ENCODE data around the gene TMC3. TPM values are rescaled to one million over a fixed set of nuclear protein-coding genes. Genes with fewer than 3 reads are reported as not detected.

TMC3 gene
- polyA plus RNA-seq, 1 donor (not counting 4 experiments of a cell fraction or from before 2014, with no cell fraction given) = not detected

DNA sequence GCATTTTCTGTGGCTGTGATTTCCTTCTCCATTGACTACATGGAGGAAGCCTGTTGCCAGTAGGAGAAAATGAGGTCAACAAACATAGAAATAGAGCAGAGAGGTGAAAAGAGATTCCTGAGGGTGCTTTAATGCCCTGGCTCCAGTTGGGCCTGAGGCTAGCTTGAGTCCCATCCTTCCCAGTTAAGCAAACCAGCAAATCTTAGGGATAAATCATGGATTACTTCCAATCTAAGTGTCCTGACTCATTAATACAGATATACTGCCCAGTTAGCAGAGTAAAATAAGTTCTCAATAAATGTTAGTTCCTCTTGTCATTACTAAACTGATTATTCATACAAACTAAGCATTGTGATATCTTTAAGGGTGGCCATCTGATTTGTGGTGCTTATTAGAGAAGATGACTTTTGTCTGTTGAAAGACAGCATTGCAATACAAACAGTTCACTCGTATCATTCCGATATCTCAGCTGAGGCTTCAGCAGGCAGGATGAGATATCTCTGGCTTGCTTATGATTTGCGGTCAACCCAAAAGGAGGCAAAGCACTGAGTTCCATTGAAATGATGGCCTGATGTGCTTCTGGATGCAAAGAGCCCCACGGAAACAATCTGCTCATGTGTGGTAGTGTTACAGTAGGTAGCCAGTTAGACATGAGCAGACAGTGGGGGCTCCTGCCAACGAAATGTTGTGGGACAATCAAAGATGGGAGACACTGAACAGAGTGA lies 43.5 kb downstream of the TMC3 start:
- H3K27ac ChIP-seq (ENCODE audit: control insufficient read depth, insufficient read depth, low read length) = no peak overlapping the region
- no peaks in the 10 kb centered on the region for H3K9me1 ChIP-seq (ENCODE audit: control insufficient read depth, extremely low read depth, insufficient read depth, low read length)
- H3K4me1 ChIP-seq (ENCODE audit: control insufficient read depth, extremely low read depth, insufficient read depth, low read length) = no peaks in the 10 kb centered on the region
- H3K4me3 ChIP-seq (ENCODE audit: control insufficient read depth in 2 of 3, extremely low read depth in 1 of 3, insufficient read depth in 2 of 3, low read depth in 1 of 3, low read length in 3 of 3) = no peak overlapping the region
- dilution Hi-C loops (cut with MboI; ENCODE audit: extremely low pct_ligation_motif_present, low sequenced_read_pairs) = no loop called here
- H3K9ac ChIP-seq (ENCODE audit: control insufficient read depth, extremely low read depth, insufficient read depth, low read length) = no peak overlapping the region
- H3K36me3 ChIP-seq (ENCODE audit: control insufficient read depth in 2 of 2, extremely low read depth in 1 of 2, insufficient read depth in 2 of 2, low read length in 2 of 2) = no peaks in the 10 kb centered on the region
- FAIRE-seq (no peak), DNase-seq (ENCODE audit: low read depth, low spot score) (no peak)
- no peak overlapping the region for H2AFZ ChIP-seq (ENCODE audit: control insufficient read depth, low read length)
- H3K4me2 ChIP-seq (ENCODE audit: control insufficient read depth, extremely low read depth, insufficient read depth, low read depth, low read length) = no peak overlapping the region
- no peak for TF ChIP-seq EZH2 (IDR thresholded peaks at IDR 0.05; ENCODE audit: low read length)
- TF ChIP-seq, protein P1, sequence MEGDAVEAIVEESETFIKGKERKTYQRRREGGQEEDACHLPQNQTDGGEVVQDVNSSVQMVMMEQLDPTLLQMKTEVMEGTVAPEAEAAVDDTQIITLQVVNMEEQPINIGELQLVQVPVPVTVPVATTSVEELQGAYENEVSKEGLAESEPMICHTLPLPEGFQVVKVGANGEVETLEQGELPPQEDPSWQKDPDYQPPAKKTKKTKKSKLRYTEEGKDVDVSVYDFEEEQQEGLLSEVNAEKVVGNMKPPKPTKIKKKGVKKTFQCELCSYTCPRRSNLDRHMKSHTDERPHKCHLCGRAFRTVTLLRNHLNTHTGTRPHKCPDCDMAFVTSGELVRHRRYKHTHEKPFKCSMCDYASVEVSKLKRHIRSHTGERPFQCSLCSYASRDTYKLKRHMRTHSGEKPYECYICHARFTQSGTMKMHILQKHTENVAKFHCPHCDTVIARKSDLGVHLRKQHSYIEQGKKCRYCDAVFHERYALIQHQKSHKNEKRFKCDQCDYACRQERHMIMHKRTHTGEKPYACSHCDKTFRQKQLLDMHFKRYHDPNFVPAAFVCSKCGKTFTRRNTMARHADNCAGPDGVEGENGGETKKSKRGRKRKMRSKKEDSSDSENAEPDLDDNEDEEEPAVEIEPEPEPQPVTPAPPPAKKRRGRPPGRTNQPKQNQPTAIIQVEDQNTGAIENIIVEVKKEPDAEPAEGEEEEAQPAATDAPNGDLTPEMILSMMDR (optimal IDR thresholded peaks at IDR 0.05 in 1 of 3, IDR thresholded peaks at IDR 0.05 in 1 of 3, conservative IDR thresholded peaks at IDR 0.05 in 1 of 3; ENCODE audit: extremely low read depth in 1 of 3, insufficient read depth in 2 of 3, low read length in 3 of 3) = no peak
- H3K9me3 ChIP-seq (ENCODE audit: control insufficient read depth, low read depth, low read length) = no peaks in the 10 kb centered on the region
- H3K79me2 ChIP-seq (ENCODE audit: control insufficient read depth, insufficient read depth, low read length) = no peaks in the 10 kb centered on the region
- H3K27me3 ChIP-seq (ENCODE audit: control insufficient read depth, extremely low read depth, insufficient read depth, low read length) = no peaks in the 10 kb centered on the region
- no peaks in the 10 kb centered on the region for H4K20me1 ChIP-seq (ENCODE audit: control insufficient read depth, extremely low read depth, insufficient read depth, low read length)

DNA sequence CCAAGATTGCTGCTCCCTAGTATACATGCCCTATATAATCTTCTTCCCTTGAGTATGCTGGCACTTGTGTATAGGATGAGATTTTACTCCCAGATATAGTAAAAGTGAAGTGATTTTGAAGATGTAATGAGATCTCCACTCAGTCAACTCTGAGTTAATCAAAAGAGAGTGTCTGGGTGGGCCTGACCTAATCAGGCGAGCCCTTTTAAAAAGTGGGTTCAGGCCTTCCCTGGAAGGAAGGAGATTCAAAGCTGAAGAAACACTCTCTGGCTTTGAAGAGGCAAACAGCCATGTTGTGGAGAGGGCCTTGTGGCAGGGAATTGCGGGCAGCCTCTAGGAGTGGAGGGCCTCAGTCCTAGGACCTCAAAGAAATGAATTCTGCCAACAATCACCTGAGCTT lies 44.6 kb downstream of the TMC3 start:
- no peak for TF ChIP-seq EZH2 (IDR thresholded peaks at IDR 0.05; ENCODE audit: low read length)
- TF ChIP-seq, protein P1 (optimal IDR thresholded peaks at IDR 0.05 in 1 of 3, IDR thresholded peaks at IDR 0.05 in 1 of 3, conservative IDR thresholded peaks at IDR 0.05 in 1 of 3; ENCODE audit: extremely low read depth in 1 of 3, insufficient read depth in 2 of 3, low read length in 3 of 3) = no peak
- Histone ChIP-seq H3K4me2 (ENCODE audit: control insufficient read depth, extremely low read depth, insufficient read depth, low read depth, low read length) (no peak overlapping the region), H3K9ac (ENCODE audit: control insufficient read depth, extremely low read depth, insufficient read depth, low read length) (no peak overlapping the region), H3K9me1 (ENCODE audit: control insufficient read depth, extremely low read depth, insufficient read depth, low read length) (no peaks in the 10 kb centered on the region), H3K79me2 (ENCODE audit: control insufficient read depth, insufficient read depth, low read length) (no peaks in the 10 kb centered on the region), H3K27me3 (ENCODE audit: control insufficient read depth, extremely low read depth, insufficient read depth, low read length) (no peaks in the 10 kb centered on the region), H3K9me3 (ENCODE audit: control insufficient read depth, low read depth, low read length) (no peaks in the 10 kb centered on the region), H3K36me3 (ENCODE audit: control insufficient read depth in 2 of 2, extremely low read depth in 1 of 2, insufficient read depth in 2 of 2, low read length in 2 of 2) (no peaks in the 10 kb centered on the region), H3K4me3 (ENCODE audit: control insufficient read depth in 2 of 3, extremely low read depth in 1 of 3, insufficient read depth in 2 of 3, low read depth in 1 of 3, low read length in 3 of 3) (no peak overlapping the region), H3K27ac (ENCODE audit: control insufficient read depth, insufficient read depth, low read length) (no peak overlapping the region), H2AFZ (ENCODE audit: control insufficient read depth, low read length) (no peak overlapping the region), H4K20me1 (ENCODE audit: control insufficient read depth, extremely low read depth, insufficient read depth, low read length) (no peaks in the 10 kb centered on the region), H3K4me1 (ENCODE audit: control insufficient read depth, extremely low read depth, insufficient read depth, low read length) (peaks cover 4% of the 10 kb centered on the region)
- FAIRE-seq = no peak
- DNase-seq (ENCODE audit: low read depth, low spot score) = no peak
- dilution Hi-C loops (cut with MboI; ENCODE audit: extremely low pct_ligation_motif_present, low sequenced_read_pairs) = no loop called here

Measured in keratinocyte (primary cell).